ENCODE measurements around the gene TBC1D8.

DNA sequence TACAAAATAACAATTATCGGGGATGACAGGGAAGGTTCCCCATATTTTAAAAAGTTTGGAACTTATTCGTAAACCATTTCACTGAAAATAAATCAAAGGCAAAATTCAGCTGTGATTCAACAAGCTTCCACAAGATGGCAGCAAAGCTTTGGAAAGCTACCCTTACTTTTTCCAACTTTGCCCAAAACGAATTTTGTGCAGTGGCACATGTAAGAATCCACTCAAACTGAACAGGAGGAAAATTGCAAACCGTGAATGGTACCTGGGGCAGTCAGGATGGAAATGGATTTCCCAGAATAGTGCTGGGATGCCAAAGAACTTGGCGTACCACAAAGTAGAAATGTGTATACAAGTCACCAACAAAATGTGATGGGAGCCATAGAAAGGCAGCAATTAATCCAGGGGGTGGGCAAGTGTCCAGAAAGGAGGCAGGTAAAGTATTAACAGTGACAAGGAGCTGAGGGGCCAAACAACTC, 138.4 kb downstream of the TBC1D8 start:
- TF ChIP-seq, protein P1, sequence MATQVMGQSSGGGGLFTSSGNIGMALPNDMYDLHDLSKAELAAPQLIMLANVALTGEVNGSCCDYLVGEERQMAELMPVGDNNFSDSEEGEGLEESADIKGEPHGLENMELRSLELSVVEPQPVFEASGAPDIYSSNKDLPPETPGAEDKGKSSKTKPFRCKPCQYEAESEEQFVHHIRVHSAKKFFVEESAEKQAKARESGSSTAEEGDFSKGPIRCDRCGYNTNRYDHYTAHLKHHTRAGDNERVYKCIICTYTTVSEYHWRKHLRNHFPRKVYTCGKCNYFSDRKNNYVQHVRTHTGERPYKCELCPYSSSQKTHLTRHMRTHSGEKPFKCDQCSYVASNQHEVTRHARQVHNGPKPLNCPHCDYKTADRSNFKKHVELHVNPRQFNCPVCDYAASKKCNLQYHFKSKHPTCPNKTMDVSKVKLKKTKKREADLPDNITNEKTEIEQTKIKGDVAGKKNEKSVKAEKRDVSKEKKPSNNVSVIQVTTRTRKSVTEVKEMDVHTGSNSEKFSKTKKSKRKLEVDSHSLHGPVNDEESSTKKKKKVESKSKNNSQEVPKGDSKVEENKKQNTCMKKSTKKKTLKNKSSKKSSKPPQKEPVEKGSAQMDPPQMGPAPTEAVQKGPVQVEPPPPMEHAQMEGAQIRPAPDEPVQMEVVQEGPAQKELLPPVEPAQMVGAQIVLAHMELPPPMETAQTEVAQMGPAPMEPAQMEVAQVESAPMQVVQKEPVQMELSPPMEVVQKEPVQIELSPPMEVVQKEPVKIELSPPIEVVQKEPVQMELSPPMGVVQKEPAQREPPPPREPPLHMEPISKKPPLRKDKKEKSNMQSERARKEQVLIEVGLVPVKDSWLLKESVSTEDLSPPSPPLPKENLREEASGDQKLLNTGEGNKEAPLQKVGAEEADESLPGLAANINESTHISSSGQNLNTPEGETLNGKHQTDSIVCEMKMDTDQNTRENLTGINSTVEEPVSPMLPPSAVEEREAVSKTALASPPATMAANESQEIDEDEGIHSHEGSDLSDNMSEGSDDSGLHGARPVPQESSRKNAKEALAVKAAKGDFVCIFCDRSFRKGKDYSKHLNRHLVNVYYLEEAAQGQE (IDR thresholded peaks at IDR 0.05; ENCODE audit: insufficient read depth in 1 of 2, low read depth in 2 of 2, low read length in 1 of 2): no peak
- TF ChIP-seq POLR2AphosphoS5 (IDR thresholded peaks at IDR 0.05; ENCODE audit: low read depth, low read length) (no peak), TCF7L2 (IDR thresholded peaks at IDR 0.05; ENCODE audit: low read depth, low read length) (no peak)
- TF ChIP-seq, protein P2, sequence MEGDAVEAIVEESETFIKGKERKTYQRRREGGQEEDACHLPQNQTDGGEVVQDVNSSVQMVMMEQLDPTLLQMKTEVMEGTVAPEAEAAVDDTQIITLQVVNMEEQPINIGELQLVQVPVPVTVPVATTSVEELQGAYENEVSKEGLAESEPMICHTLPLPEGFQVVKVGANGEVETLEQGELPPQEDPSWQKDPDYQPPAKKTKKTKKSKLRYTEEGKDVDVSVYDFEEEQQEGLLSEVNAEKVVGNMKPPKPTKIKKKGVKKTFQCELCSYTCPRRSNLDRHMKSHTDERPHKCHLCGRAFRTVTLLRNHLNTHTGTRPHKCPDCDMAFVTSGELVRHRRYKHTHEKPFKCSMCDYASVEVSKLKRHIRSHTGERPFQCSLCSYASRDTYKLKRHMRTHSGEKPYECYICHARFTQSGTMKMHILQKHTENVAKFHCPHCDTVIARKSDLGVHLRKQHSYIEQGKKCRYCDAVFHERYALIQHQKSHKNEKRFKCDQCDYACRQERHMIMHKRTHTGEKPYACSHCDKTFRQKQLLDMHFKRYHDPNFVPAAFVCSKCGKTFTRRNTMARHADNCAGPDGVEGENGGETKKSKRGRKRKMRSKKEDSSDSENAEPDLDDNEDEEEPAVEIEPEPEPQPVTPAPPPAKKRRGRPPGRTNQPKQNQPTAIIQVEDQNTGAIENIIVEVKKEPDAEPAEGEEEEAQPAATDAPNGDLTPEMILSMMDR (IDR thresholded peaks at IDR 0.05): peak; percentile 85

All from Panc1 (cell line).